Measurements from ENCODE around the gene CHID1.

Gene CHID1

DNA sequence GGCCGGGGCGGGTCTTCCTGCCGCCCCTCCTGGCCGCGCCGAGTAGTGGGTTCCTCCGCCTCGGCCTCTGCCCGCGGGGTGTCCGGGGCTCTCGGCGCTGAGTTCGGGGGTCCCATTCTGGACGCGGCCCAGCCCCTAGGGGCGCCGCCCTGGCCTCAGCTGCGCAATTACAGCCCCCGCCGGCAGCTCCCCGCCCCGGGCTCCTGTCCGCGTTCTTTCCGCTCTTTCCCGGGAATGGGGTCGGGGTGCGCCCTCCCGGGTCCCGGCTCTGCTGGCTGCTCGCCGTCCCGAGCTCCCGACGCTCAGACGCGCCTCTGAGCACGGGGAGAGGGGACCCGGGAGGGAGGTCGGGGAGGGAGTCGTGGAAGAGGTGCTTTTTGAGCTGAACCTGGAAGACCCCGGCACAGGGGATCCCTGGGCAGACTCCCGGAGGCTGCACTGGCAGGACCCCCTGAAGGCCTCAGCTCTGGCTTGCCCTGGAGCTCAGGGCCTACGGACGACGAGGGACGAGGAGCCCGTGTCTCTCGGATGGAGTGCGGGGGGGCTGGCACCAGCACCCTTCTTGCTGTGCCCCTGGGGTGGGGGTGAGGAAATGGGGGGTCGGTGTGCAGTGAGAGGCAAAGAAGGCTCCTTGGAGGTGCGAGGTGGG is 67.4 kb downstream of the CHID1 start:
- H3K4me3 ChIP-seq (ENCODE audit: low read depth, low read length), result peak overlapping the region; percentile 96
- DNase-seq (ENCODE audit: low read depth), result no peak

DNA sequence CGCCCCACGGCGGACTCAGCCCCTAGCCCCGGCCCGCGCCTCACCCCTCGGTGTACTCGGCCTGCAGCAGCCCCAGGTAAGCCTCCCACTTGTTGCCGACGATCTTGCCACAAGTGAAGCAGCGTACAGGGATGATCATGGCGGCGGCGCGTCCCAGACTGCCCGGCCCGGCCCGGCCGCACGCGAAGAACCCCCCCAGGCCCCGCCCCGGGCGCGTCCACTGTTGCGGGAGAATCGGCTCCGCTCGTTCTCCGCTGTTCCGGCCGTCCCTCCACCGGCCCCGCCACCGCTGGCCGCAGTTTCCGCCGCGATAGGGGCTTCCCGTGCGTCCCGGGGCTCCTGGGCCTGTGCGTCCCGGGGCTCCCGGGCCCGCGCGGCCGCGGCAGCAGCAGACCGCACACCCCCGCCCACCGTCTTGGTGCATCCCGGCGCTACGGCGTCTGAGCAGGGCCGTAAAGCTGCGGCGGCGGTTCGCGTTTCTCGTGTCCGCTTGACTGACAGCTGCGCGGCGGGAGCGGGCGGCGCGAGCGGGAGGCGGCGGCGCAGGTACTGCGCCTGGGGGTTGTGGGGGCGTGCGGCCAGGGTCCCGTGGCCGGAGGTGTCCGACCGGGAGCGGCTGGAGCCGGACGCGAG is 68.1 kb downstream of the CHID1 start, which contains the start of the genes POLR2L and TSPAN4:
TSS of gene POLR2L (minus strand) at position 160 of the 633 bp plus-strand sequence. CDS start at position 139, 21 bp downstream.
TSS of gene TSPAN4 (plus strand) at position 483 of the 633 bp plus-strand sequence. CDS start 7,453 bp downstream, outside the sequence.
- DNase-seq (ENCODE audit: low read depth), result peak; percentile 64
- H3K4me3 ChIP-seq (ENCODE audit: low read depth, low read length), result peak within 1 kb of the TSS; percentile 96

- no peak for DNase-seq (ENCODE audit: low read depth)
These were observed 68.6 kb downstream of the CHID1 start for GRCh38 chr11:841981-842369.

DNA sequence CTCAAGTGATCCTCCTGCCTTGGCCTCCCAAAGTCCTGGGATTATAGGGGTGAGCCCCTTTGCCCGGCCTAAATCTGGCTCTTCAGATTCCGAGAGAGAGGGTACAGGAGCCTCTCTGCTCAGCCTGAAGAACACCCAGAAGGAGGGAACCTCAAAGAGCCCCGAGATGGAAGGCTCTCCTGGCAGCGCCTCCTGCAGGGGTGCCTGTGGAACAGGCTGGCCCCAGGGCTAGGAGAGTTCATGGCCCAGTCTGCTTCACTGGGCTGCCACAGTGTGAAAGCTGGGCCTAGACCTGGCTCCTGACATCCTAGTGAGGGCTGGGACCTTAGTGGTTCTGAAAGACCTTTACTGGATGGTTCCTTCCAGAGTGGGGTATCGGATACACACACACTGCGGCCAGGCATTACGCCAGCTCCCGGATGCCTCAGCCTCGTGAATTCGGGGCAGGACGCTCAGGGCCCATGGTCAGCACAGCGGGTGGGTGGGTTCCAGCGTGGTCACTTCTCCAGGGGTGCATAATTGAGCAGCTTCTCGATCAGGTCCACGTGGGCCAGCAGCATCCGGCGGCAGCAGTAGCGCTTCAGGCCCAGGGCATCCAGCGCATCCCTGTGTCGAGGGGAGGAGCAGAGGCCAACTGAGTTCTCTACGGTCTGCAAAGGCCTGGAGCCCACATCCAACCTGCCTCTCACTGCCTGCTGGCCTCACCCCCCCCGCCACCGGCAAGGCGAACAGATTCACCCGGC is 70.6 kb downstream of the CHID1 start:
- H3K4me3 ChIP-seq (ENCODE audit: low read depth, low read length), result no peak overlapping the region
- no peak for DNase-seq (ENCODE audit: low read depth)

More at GRCh38 chr11:841981-842369, 68.6 kb downstream of the CHID1 start:
- H3K4me3 ChIP-seq (ENCODE audit: low read depth, low read length), result peak overlapping the region; percentile 96

DNA sequence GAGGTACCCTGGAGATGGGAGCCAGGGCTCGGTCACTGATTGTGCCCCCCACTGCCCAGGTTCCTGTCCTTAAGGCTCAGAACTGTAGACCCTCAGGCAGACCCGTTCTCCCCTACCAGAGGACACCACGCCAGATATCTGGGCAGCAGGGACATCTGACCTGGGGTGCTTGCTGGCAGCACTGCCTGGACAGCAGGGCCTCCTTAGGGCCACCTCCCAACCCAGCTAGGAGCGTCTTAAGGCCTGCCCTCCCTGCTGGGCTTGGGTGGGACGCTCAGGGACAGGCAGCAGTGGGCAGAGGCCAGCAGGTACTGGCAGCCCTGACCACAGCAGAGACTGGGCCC is 71.4 kb downstream of the CHID1 start:
- no peak overlapping the region for H3K4me3 ChIP-seq (ENCODE audit: low read depth, low read length)
- no peak for DNase-seq (ENCODE audit: low read depth)

DNA sequence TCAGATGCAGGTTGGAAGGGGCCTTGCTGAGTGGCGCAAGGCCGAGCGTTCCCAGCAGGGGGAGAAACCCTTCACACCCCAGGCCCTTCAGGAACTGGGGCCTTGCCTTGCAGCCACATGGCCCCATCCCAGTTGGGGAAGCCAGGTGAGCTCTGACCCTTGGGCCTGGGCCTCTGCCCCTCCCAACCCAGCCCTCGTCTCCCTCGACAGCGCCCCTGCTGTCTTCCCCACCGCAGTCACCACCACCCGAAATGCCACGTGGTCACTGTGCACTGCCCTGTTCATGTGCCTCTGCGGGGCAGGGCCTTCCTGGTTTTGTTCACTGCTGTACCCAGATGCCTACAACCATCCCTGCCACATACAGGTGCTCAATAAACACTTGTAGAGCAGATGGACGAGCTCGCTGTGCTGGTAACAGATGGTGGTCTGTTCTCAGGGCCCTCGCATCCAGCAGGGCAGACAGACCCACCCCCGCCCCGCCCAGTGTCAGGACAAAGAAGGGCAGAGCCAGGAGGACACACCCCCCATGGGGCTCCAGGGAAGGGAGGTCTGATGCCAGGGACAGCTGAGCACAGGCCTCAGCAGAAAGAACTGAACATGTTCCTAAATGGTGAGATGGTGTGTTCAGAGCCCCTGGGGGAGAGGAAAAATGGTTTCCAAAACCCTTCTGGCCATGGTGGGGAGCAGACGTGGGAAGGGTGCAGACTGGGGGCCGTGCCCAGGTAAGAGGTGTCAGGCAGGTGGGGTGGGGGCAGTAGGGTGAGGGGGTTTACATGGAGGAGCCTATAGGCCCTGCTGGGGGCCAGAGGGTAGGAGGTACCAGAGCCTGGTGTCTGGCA is 72.0 kb downstream of the CHID1 start:
- no peak for DNase-seq (ENCODE audit: low read depth)
- no peak overlapping the region for H3K4me3 ChIP-seq (ENCODE audit: low read depth, low read length)

- no peak for DNase-seq (ENCODE audit: low read depth)
- no peak overlapping the region for H3K4me3 ChIP-seq (ENCODE audit: low read depth, low read length)
These were observed 72.7 kb downstream of the CHID1 start for GRCh38 chr11:837990-838307.

DNA sequence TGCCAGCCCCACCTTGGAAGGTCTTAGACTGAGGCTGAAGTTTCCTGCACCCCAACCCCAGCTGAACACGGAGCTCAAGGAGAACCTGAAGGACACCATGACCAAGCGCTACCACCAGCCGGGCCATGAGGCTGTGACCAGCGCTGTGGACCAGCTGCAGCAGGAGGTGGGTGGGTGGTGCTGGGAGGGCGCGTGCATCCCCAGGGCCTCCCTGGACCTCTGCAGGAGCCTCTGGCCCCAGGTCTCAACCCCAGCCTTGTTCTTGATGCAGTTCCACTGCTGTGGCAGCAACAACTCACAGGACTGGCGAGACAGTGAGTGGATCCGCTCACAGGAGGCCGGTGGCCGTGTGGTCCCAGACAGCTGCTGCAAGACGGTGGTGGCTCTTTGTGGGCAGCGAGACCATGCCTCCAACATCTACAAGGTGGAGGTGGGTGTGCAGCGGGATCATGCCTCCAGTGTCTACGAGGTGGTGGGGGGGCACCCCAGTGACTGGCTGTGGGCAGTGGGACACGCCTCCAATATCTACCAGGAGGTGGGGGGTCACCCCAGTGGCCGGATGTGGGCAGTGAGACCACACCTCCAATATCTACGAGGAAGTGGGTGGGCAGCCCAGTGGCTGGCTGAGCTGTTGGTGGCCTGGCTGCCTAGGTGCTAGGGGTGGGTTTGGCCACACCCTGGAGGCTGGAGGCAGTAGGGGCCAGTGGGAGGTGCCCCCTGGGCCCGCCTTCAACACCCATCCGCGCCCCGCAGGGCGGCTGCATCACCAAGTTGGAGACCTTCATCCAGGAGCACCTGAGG is 73.2 kb downstream of the CHID1 start:
- DNase-seq (ENCODE audit: low read depth), result no peak
- H3K4me3 ChIP-seq (ENCODE audit: low read depth, low read length), result no peak overlapping the region

- H3K4me3 ChIP-seq (ENCODE audit: low read depth, low read length), result no peak overlapping the region
- no peak for DNase-seq (ENCODE audit: low read depth)
These were observed 73.9 kb downstream of the CHID1 start for GRCh38 chr11:836700-837099.

DNA sequence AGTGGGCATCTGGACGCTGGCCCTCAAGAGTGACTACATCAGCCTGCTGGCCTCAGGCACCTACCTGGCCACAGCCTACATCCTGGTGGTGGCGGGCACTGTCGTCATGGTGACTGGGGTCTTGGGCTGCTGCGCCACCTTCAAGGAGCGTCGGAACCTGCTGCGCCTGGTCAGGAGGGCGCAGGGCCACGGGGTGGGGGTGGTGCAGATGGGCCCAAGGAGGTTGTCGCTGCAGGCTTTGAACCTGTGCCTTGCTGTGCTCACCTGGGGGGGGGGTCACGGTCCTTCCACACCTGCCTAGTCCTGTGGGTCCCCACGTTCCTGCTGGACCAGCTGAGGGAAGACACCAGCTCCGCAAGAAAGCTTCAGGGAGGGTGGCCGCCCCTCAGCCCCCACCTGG is 74.3 kb downstream of the CHID1 start:
- no peak overlapping the region for H3K4me3 ChIP-seq (ENCODE audit: low read depth, low read length)
- DNase-seq (ENCODE audit: low read depth), result no peak

GRCh38 chr11:834371-835316 is 76.0 kb downstream of the CHID1 start:
- no peak for DNase-seq (ENCODE audit: low read depth)
- peak overlapping the region; percentile 78 for H3K4me3 ChIP-seq (ENCODE audit: low read depth, low read length)

GRCh38 chr11:833849-834311 is 76.7 kb downstream of the CHID1 start:
- no peak for DNase-seq (ENCODE audit: low read depth)
- H3K4me3 ChIP-seq (ENCODE audit: low read depth, low read length), result peak overlapping the region; percentile 78

DNA sequence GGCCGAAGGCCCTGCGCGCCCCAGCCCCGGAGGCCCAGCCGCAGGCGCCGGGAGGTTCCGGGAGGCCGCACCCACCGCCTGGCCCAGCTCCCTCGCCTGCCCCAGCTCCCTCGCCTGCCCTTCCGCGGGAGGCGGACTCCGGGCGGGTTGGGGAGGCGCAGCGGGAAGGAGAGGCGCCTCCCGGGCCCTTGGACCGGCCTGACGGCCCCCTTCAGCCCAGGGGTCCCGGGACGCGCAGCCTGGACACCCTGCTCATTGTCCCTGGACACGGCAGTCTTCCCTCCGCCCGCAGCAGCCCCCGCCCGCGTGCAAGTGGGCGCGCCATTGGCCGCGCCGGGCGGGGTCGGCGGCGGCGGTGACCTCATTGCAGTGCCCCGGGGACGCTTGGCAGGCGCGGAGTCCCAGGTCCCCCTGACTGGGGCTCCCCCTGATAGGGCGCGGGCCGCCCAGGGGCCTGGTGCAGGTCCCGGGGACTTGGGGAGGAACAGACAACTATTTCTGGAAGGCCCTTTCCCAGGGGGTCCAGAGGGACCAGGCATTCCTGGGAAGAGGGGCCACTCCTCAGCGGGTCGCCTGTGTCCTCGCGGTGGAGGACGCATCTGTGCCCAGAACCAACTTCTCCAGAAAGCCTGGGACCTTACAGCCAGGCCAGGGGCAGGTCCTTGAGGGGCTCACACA is 77.4 kb downstream of the CHID1 start:
- no peak for DNase-seq (ENCODE audit: low read depth)
- H3K4me3 ChIP-seq (ENCODE audit: low read depth, low read length), result peak overlapping the region; percentile 78

DNA sequence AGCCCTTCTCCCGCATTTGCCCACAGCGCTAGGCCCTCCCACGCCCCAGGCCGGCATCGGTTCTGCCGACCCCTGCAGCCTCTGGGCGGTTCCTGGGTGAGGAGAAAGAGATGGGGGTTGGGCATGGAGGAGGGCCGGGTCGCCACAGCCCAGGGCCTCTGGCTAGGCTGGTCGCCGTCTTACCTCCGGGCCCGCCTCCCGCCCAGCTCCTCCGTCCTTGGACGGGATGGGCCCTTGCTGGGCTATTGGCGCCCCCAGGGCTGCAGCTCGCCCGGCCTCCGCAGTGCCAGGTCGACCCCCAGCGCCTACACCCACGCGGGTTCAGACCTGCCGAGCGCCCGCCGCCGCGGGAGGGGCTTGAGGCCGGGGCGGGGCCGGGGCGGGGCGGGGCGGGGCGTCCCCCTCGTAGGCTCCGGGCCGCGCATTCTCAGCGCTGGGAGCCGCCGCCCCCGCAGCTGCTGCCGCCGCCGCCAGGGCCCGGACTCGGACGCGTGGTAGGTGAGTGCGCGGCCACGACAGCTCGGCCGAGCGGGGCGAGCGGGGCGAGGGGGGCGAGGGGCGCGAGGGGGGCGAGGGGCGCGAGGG is 78.0 kb downstream of the CHID1 start, which contains the start of gene CD151:
TSS of gene CD151 (plus strand) at position 424 of the 585 bp plus-strand sequence. CDS start 3,118 bp downstream, outside the sequence.
- no peak for DNase-seq (ENCODE audit: low read depth)
- H3K4me3 ChIP-seq (ENCODE audit: low read depth, low read length), result peak within 1 kb of the TSS; percentile 78

DNA sequence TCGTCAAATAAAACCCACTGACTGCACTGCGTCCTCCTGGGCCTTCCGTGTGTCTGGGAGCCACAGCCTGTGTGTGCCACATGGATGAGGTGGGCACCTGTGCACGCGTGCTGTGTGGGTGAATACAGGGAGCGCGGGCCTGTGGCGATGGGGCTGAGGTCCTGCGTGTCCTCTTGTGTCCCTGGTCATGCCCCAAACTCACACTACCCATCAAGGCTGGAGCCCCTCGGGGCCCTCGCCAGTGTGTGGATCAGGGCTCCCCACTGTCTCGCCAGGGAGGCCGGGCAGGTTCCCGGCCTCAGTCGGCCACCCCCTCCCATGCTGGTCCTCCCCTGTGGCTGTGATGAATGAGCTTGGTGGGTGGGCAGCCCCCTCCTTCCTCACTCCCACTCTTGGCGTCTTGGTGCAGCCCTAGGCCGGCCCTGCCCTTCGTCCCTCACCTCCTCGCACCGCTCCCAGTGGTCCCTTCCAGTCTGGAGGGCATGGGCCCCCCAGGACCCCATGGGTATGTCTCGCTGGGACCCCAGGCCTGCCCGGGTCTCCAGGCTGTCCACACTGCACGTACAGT is 78.6 kb downstream of the CHID1 start:
- peak overlapping the region; percentile 48 for H3K4me3 ChIP-seq (ENCODE audit: low read depth, low read length)
- no peak for DNase-seq (ENCODE audit: low read depth)

DNA sequence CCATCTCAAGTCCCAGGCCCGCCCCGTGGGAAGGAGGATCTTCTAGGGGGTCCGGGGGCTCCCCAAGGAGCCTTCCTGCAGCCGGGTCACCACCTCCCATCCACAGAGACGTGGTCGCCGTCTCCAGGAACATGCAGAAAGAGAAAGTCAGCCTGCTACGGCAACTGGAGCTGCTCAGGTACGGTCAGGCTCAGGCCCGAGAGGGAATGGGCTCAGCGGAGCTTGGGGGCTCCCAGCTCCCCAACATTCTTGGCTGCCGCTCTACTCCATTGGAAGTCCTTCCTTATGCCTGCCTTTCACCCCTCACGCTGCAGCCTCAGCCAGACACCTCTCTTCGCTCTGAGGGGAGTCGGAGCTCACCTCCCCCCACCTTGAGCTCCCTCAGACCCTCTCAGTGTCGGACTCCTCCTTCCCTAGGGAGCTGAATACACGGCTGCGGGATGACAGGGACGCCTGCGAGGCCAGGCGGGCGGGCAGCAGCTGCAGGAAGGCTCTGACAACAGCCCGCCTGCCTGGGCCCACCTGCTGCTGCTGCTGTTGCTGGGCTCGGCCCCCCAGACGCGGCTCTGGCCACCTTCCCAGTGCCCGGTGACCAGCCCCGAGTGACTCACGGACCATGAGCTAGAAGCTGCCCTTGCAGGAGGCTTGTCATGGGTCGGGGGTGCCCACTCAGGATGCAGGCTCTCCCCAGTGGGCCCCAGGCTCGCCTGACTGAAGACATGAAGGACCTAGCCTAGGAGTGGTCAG is 79.3 kb downstream of the CHID1 start:
- H3K4me3 ChIP-seq (ENCODE audit: low read depth, low read length), result peak overlapping the region; percentile 42
- DNase-seq (ENCODE audit: low read depth), result no peak

Data from skeletal muscle cell (primary cell).